Aorta (tissue), 5 donors: ENCODE data around the gene SSTR5. TPM values are rescaled to one million over a fixed set of nuclear protein-coding genes. Genes with fewer than 3 reads are reported as not detected.

Experiments used
- ATAC-seq: fragments of 200-7000 bp; cut with Tn5 transposase; one replicate; pipeline ENCODE4 v1.9.1; 2022; ENCODE audit warnings: moderate library complexity; ENCODE audit not compliant: low FRiP score
- DNase-seq, 2 donors: peaks; one replicate each; pipeline ENCODE4 v3.0.0-alpha.2; 2020
- H3K27ac ChIP-seq, 2 donors: one replicate each; pipeline ENCODE4 v1.5.1; 2013; ENCODE audit warnings: low read length in 2 of 2, mild to moderate bottlenecking in 2 of 2, moderate library complexity in 2 of 2, control low read depth in 1 of 2, inconsistent platforms in 1 of 2, low read depth in 1 of 2
- H3K27me3 ChIP-seq, 2 donors: one replicate each; pipeline ENCODE4 v1.6.1; 2013; ENCODE audit warnings: control low read depth in 1 of 2, low read length in 1 of 2, mild to moderate bottlenecking in 1 of 2, moderate library complexity in 1 of 2; ENCODE audit not compliant: insufficient read depth in 2 of 2, control insufficient read depth in 1 of 2
- H3K36me3 ChIP-seq, 2 donors: one replicate each; pipeline ENCODE4 v1.6.1; 2013; ENCODE audit warnings: control low read depth in 1 of 2, low read length in 1 of 2, mild to moderate bottlenecking in 1 of 2; ENCODE audit not compliant: insufficient read depth in 2 of 2, control insufficient read depth in 1 of 2
- H3K4me1 ChIP-seq, 2 donors: one replicate each; pipeline ENCODE4 v1.6.1; 2013; ENCODE audit warnings: low read length in 2 of 2, control low read depth in 1 of 2, mild to moderate bottlenecking in 1 of 2, moderate library complexity in 1 of 2; ENCODE audit not compliant: insufficient read depth in 2 of 2, control insufficient read depth in 1 of 2
- H3K4me3 ChIP-seq, 2 donors: one replicate each; pipeline ENCODE4 v1.5.1; 2013; ENCODE audit warnings: low read length in 2 of 2, control low read depth in 1 of 2, mild to moderate bottlenecking in 1 of 2
- H3K9me3 ChIP-seq: one replicate; pipeline ENCODE4 v1.6.1; 2013; ENCODE audit warnings: mild to moderate bottlenecking, low read length; ENCODE audit not compliant: control insufficient read depth
- WGBS, 2 donors: extraction: QIAGEN DNeasy Blood & Tissue Kit; methylation state at CpG; one replicate each; pipeline ENCODE4 v1.1.7; 2013; 5-methylcytosine and 5-hydroxymethylcytosine counted together
- intact Hi-C, 2 donors: fragments of 100-400 bp; cut with DNase I; formaldehyde crosslinking; loops; one replicate each; pipeline versions ENCODE4 v1.14.2 to v1.15.0; 2022
- polyA plus RNA-seq, 2 donors: library from polyadenylated mRNA; stranded (reverse); fragments of 200-250 nt; gene quantifications; one replicate each; pipeline ENCODE4 v1.2.3, GENCODE V29; 2013
- total RNA-seq, 2 donors: library from RNA; stranded (reverse); fragmentation: NEBNext Ultra II Directional; extraction: Animal tissue kit (Norgen Biotek cat#: 25700); gene quantifications; one replicate each; pipeline ENCODE4 v1.2.1, GENCODE V29; 2021
- donor health status: healthy with polysubstance abuse.
- donor health status: Bipolar disorder and iron deficiency.
- donor health status: DM: no; HTN: no; CAD: no.
- donor health status: DM: no; HTN: no; CAD: no.
- donor health status: DM: yes; HTN: yes; CAD: no.

SSTR5 gene
- total and polyA plus RNA-seq, 4 donors = 0.26 to 0.75 (median 0.49) TPM; not detected in 1

GRCh38 chr16:1066584-1067172, 5.9 kb upstream of the SSTR5 start:
- no peaks in the 10 kb centered on the region for H3K36me3 ChIP-seq
- WGBS, 2 donors = 58 to 61% methylated on average over 24 of the region's 24 CpGs
- H3K9me3 ChIP-seq = no peaks in the 10 kb centered on the region
- intact Hi-C loops = no loop called here
- no peak for ATAC-seq
- no peaks in the 10 kb centered on the region for H3K27me3 ChIP-seq
- H3K4me1 ChIP-seq = no peaks in the 10 kb centered on the region
- H3K27ac ChIP-seq = no peak overlapping the region
- no peak overlapping the region for H3K4me3 ChIP-seq
- DNase-seq = no peak

GRCh38 chr16:1067629-1068028, 4.9 kb upstream of the SSTR5 start:
- no peaks in the 10 kb centered on the region for H3K27me3 ChIP-seq
- intact Hi-C loops = no loop called here

GRCh38 chr16:1068451-1068850, 4.1 kb upstream of the SSTR5 start:
- Histone ChIP-seq H3K4me3 (no peak overlapping the region), H3K27me3 (no peaks in the 10 kb centered on the region), H3K36me3 (no peaks in the 10 kb centered on the region), H3K27ac (no peak overlapping the region), H3K9me3 (no peaks in the 10 kb centered on the region), H3K4me1 (no peaks in the 10 kb centered on the region)
- WGBS, 2 donors = 57 to 58% methylated on average over 18 of the region's 18 CpGs
- DNase-seq (no peak), ATAC-seq (no peak)
- intact Hi-C loops = no loop called here

More at GRCh38 chr16:1067629-1068028, 4.9 kb upstream of the SSTR5 start:
- no peak overlapping the region for H3K27ac ChIP-seq
- ATAC-seq = no peak
- H3K4me3 ChIP-seq = no peak overlapping the region
- WGBS, 2 donors = 68% methylated on average over 15 of the region's 15 CpGs
- no peaks in the 10 kb centered on the region for H3K36me3 ChIP-seq
- H3K4me1 ChIP-seq = no peaks in the 10 kb centered on the region
- H3K9me3 ChIP-seq = no peaks in the 10 kb centered on the region
- DNase-seq = no peak

- 86 to 89% methylated on average over 7 of the region's 7 CpGs for WGBS, 2 donors
- no peaks in the 10 kb centered on the region for H3K9me3 ChIP-seq
- DNase-seq (no peak), ATAC-seq (no peak)
- no peak overlapping the region for H3K4me3 ChIP-seq
- H3K4me1 ChIP-seq = no peaks in the 10 kb centered on the region
- no peak overlapping the region for H3K27ac ChIP-seq
- intact Hi-C loops = no loop called here
- no peaks in the 10 kb centered on the region for H3K36me3 ChIP-seq
- no peaks in the 10 kb centered on the region for H3K27me3 ChIP-seq
Measured at GRCh38 chr16:1069154-1069553, 3.4 kb upstream of the SSTR5 start.

GRCh38 chr16:1070084-1070863, 2.3 kb upstream of the SSTR5 start:
- ATAC-seq = no peak
- Histone ChIP-seq H3K27me3 (no peaks in the 10 kb centered on the region), H3K27ac (no peak overlapping the region), H3K9me3 (no peaks in the 10 kb centered on the region), H3K36me3 (no peaks in the 10 kb centered on the region), H3K4me1 (no peaks in the 10 kb centered on the region), H3K4me3 (no peak overlapping the region)
- DNase-seq = no peak
- intact Hi-C loops = no loop called here
- 14 to 21% methylated on average over 32 of the region's 32 CpGs for WGBS, 2 donors

- H3K36me3 ChIP-seq = no peaks in the 10 kb centered on the region
- H3K27me3 ChIP-seq = no peaks in the 10 kb centered on the region
- H3K9me3 ChIP-seq = no peaks in the 10 kb centered on the region
- ATAC-seq (no peak), DNase-seq (no peak)
- no peaks in the 10 kb centered on the region for H3K4me1 ChIP-seq
- no peak overlapping the region for H3K27ac ChIP-seq
- H3K4me3 ChIP-seq = no peak overlapping the region
- intact Hi-C loops = no loop called here
- WGBS, 2 donors = 23 to 34% methylated on average over 16 of the region's 16 CpGs
Measured at GRCh38 chr16:1070864-1071408, 1.6 kb upstream of the SSTR5 start.

- no peaks in the 10 kb centered on the region for H3K4me1 ChIP-seq
- DNase-seq (no peak), ATAC-seq (no peak)
- intact Hi-C loops = no loop called here
- WGBS, 2 donors = 5 to 7% methylated on average over 30 of the region's 30 CpGs
- H3K36me3 ChIP-seq = no peaks in the 10 kb centered on the region
- no peak overlapping the region for H3K27ac ChIP-seq
- H3K4me3 ChIP-seq = no peak overlapping the region
- H3K27me3 ChIP-seq = no peaks in the 10 kb centered on the region
- H3K9me3 ChIP-seq = no peaks in the 10 kb centered on the region
Measured at GRCh38 chr16:1071561-1072225, 854 bp upstream of the SSTR5 start.

GRCh38 chr16:1073262-1073558, 663 bp downstream of the SSTR5 start:
- no peaks in the 10 kb centered on the region for H3K4me1 ChIP-seq
- DNase-seq (no peak), ATAC-seq (no peak)
- WGBS, 2 donors = 66 to 71% methylated on average over 13 of the region's 13 CpGs
- H3K27me3 ChIP-seq = no peaks in the 10 kb centered on the region
- no peak overlapping the region for H3K4me3 ChIP-seq
- no peak overlapping the region for H3K27ac ChIP-seq
- intact Hi-C loops = no loop called here
- H3K9me3 ChIP-seq = no peaks in the 10 kb centered on the region
- H3K36me3 ChIP-seq = no peaks in the 10 kb centered on the region
